NAMALWA (cell line): ENCODE results near the gene RNLS.

Experiments
- DNase-seq: peaks from one replicate; pipeline ENCODE4 v3.0.0-alpha.2; 2015; ENCODE audit warnings: low spot score

Gene RNLS

DNA sequence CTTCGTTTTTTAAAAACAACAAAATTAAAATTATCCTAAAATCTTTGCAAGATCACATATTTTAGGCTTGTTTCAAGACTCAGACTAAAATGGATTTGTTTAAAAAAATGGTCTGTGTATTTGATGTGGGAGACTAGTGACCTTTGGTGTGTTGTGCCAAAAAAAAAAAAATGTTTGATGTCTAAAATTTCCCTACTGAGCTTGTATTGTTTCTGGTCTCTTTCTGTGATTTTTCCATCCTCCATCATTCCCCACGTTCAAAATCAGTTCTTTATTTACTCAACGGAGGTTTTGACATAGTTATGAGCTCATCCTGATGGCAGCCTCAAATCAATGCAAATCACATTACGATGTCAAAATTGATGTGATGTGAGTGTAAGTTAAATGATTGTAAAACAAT is 326.2 kb downstream of the RNLS start:
- DNase-seq, result no peak

DNA sequence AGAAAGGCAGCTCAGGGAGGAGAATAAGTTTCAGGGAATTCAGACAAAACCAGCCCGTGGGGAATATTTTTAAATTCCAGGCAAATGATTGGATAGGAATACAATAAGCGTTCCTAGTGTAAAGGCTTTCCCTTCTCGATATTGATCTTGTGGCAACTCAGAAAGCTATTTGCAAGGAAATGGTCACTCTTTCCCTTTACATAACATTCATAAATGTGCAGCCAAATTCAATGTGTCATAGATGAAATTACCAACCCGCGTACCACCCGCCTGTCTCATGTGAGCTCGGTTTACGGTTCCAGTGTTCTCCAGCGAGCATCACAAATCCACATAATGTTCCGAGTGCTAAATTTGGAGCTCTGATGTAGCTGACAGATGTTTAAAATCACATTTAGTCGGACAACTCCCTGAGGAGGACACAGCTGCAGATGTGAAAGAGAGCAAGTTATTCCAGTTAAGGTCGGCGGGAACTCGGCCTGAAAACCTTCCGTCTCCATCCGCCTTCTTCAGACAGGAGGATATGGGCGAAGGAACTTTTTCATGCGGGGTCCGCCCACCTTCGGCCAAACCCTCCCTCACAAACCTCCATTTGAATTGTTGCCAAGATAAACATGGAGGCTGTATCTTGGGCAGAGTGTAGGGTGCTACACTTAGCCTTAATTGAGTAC is 327.0 kb downstream of the RNLS start:
- no peak for DNase-seq

GRCh38 chr10:88254091-88254490 is 329.0 kb downstream of the RNLS start:
- DNase-seq, result no peak

- DNase-seq, result no peak
These were observed 329.5 kb downstream of the RNLS start for GRCh38 chr10:88253622-88254021.

DNA sequence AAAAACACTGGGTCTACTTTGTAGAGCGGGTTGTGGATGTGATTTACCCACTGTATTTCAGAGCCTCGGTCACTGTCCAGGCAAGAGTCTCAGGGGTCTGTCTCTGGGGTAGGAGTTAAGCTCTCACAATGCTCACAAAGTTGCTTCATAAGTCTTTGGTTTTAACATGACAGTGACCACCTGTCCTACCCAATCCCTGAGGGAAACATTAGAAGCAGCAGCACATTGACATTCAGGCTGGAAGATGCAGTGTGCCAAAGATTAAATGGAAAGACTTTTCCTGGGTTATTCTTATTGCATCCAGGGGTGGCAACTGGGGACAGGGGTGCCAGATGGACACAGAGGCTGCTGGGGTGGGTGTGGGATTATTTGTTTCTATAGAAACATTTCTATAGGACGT is 330.0 kb downstream of the RNLS start:
- DNase-seq, result no peak

- DNase-seq, result no peak
These were observed 333.7 kb downstream of the RNLS start for GRCh38 chr10:88249450-88249849.

DNA sequence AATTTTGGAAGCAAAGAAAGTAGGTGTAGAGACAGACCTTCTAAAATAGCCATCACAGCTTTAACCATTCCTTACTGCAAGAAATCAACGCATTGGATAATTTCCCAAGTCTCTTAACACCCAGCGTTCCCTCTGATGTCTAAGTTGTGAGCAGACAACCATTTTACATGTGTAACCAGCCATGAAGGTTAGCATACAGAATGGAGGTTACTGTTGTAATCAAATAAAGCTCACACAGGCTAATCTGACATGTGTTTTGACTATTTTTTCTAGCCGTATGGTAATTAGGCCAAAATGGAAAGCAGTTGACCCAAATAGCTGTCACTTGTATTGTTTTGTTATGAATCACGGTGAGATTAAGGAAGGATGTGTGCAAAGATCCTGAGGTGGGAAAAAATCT is 336.4 kb downstream of the RNLS start:
- no peak for DNase-seq

- DNase-seq, result no peak
These were observed 337.1 kb downstream of the RNLS start for GRCh38 chr10:88245974-88246511.

- DNase-seq, result no peak
These were observed 338.1 kb downstream of the RNLS start for GRCh38 chr10:88244781-88245625.

DNA sequence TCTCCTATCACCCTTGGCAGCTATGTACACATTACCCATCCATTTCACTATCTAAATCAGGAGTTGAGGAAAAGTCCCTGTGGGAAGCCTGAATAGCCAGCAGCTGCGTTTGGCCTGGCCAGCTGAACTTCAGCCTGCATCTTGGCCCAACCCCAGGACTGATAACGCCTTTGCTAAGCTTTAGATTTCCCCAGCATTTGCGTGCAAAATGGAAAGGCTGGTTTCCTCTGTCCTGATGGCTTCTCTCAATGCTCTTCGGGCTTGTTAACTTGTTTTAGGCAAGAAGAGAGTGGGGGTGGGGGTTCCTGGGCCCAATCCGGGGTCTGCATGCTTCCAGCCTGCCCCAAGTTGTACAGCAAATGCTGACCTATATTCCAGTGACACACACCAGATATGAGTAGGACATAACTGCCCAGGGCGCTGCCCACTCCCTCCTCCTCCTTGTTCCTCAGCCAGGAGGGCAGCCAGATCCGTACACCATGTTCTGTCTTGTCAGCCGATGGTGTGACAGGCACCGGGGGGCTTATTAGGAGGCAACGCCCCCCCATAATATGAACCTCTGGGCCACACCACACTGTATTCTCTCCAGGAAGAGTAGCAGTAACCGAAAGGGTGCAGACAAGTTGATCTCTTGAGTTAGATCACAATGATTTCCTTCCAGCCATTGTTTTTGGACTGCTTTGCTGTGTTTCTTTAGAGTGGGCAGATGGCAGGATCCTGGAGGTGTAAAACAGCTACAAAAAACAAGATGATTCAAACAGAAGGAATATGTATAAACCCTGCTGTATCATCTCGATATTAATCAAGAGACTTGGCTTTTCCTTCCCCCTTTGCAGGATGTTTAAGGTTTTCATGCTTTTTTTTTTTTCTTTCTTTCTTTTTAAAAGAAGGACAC is 339.0 kb downstream of the RNLS start:
- no peak for DNase-seq

DNA sequence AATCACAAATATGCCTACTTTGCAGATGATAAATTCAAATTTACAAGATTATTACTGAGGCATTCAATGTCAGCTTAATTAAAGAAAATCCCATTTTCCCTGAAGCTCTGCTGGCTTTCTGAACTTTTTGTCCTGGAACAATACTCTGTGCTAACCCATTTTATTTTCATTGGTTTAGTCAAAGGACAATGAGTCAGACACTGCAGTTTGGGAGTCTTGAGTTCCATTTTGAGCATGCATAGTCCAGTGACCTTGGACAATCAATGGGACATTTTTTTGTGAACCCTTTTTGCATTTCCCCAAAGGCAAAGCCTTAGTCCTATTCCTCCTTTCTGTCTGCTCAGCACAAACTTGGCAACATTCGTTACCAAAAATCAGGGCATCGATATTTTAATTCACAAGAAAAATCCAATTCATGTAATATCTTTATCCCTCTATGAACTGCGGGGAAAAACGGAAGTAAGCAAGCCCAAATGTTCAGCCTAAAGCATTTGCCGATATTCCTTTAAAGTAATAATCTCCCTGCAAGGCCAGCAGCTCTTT is 339.8 kb downstream of the RNLS start:
- DNase-seq, result no peak

DNA sequence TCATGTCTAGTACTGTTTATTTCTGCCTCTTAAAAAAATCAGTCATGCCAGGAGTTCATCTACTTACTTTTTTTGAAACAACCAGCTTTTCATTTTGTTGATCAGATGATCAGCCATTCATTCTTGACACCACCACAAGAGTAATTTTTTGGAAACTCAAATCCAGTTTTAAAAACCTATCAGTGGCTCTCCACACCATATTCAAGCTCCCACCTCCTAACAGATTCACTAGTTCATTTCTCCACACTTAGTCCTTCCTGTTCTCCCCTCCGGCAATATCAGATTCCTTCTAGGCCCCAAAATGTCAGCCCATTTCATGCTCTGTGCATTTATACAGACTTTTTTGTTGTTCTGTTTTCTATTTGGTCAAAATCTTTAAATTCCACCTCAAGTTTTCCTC is 341.6 kb downstream of the RNLS start:
- DNase-seq, result no peak

DNA sequence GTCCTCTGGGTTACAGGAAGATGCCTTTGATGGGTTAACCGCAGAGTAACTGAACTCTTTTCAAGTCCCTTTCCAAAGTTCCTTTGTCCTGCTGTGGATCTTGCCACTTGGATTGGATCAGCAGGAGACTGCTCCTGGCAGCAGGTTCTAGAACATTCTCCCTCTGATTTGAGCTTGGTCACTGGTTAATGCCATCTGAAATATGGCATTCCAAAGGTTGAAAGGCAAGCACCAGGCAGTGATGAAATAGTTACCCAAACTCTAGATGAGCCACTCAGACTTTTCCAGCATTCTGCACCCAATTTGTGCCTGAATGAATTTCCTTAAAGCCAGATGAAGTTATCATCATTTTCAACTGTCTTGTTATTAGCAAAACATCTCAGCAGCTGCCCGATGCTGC is 343.9 kb downstream of the RNLS start:
- no peak for DNase-seq

DNA sequence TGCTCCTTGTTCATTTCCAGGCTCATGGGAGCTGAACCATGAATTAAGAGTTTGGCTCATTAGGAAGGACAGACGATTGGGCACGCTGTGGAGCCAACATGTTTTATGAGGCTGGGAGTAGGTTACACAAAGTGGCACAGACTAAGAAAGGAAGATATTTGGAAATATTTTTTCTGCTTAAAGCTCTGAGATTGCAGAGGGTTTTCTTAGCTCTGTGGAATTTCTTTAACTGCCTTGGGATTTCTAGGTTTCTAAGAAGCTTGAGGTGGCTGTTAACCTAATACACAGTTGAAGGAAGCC is 344.6 kb downstream of the RNLS start:
- no peak for DNase-seq

DNA sequence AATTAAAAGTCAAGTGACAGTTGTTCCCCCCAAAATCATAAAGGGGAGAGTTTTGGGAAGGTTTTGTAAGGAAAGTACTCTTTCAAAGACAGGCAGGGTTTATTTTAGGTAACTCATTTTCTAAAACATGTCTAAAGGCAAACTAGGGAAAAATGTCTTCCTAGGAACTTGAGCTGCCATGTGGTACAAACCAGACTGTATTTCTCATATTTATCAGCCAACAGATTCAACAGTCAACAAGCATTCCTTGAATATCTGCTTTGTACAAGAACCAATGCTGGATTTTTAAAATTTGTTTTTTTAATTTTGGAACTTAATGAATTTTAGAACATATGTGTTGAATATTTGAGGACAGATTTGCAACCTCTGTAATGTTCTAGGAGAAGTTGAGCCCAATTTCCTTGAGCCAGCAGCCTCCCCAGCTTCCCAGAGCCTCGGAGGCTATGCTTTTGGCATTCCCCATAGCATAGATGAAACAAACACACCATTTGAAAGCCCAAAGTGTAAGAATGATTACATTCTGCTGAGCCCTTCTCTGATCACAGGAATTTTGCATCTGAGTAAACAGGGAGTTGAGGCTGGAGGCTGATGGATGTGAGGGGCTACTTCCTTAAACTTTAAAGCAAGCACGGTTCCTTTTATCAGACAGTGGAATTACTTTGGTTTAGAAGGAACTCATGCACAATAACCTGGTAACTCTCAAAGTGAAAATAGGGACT is 345.1 kb downstream of the RNLS start:
- DNase-seq, result no peak

DNA sequence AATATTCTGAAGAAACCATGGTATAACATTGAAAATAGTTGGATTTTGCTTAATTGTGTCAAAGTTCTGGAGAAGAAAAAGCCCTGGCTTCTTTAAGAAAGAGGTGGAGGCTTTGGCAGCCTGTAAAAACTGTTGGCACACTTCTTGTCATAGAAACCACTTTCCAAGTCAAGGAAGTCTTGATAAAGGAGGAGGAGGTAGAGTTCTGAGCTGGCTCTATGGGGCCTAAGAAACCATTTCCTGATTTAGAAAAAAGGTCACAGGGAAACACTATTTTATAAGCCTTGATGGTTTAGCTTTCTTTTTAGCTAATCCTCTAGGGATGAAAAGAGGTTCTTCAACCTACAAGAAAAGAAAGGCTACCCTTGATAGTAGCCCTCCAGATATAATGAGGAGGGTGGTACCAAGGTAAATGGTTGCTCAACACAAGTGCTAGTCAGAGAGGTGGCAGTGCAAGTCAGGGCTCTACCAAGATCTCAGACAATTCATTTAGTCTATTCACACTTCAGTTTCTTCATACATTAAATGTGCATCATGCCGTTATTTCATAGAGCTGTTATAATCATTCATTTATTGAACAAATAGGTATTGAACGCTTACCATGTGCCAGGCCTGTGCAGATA is 346.9 kb downstream of the RNLS start:
- no peak for DNase-seq

DNA sequence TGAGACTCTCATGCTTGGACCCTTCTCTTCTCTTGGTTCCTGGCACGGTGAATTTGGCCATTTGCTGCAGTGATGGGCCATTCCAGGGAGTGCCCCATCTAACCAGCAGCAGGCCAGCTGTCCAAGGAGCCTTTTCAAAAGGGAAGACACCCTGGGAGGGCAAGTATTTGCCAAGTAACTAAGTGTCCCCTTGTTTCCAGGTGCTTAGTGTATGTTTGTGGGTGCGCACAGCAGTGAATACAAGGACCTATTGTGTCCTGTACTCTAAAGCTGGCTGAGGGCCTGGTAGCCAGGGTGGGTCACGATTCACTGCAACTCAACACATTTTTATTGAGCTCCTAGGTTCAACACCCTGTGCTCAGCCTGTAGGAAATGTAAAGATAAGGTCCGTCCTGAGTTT is 348.8 kb downstream of the RNLS start:
- no peak for DNase-seq

- no peak for DNase-seq
These were observed 349.2 kb downstream of the RNLS start for GRCh38 chr10:88233870-88234269.

GRCh38 chr10:88232983-88233543 is 350.1 kb downstream of the RNLS start:
- no peak for DNase-seq

DNA sequence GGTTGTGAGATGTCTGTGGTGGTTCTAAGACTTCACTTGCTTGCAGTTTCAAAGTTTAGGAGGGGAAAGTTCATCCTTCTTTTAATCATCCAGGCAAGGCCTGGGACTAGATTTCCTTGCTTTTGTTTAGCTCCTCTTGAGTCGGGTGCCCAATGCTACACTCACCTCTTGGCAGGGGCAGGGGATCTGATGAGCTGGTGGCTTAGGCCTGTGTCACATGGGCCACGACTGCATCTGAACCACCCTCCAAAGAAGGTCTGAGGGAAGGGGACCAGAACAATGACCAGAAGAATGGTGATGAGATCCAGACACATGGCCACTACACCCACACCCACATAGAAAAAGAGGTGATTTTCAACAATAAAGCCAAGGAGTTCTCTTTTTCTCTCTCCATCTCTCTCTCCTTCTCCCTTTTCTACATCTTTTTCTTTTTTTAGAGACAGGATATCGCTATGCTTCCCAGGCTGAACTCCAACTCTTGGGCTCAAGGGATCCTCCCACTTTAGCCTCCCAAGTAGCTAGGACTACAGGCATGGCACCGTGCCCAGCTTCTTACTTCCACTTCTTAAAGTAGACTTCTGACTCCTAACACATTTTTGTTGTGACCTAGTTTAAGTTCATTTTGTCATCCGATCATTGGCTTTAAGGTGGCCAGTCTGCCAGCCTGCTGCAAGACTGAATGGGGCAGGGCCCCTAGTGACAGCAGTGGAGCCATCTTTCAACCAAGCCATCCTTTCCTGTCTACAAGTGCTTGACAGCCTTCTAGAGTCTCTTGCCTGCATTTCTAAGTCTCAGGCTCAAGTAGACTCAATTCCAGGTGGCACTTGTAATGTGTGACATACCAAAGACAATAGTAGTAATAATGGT is 350.9 kb downstream of the RNLS start:
- DNase-seq, result no peak
